Measurements from ENCODE around the gene HGD.

- no peak for TF ChIP-seq POLR2A (IDR thresholded peaks at IDR 0.05)
- no peak for TF ChIP-seq CTCF (IDR thresholded peaks at IDR 0.05)
Measured at GRCh38 chr3:120652281-120652680, 29.8 kb downstream of the HGD start.
